Femur (tissue), 1 donor: ENCODE data around the gene TJP2.
"Not testable (repeated sequence)": the region's sequence is repeated elsewhere in the genome, so short reads cannot be mapped to it uniquely, and the experiment has no call there.

Experiments
- DNase-seq: peaks from one replicate; pipeline ENCODE4 v3.0.0-alpha.2; 2017

TJP2 gene

GRCh38 chr9:69297300-69297980, 123.4 kb downstream of the TJP2 start:
- no peak for DNase-seq

GRCh38 chr9:69299315-69299714, 125.2 kb downstream of the TJP2 start:
- no peak for DNase-seq

- DNase-seq: no peak
These were observed 125.7 kb downstream of the TJP2 start for GRCh38 chr9:69299826-69300225.

- no peak for DNase-seq
These were observed 129.3 kb downstream of the TJP2 start for GRCh38 chr9:69303331-69303730.

GRCh38 chr9:69306895-69307445, 132.9 kb downstream of the TJP2 start:
- not testable (repeated sequence) for DNase-seq

- no peak for DNase-seq
These were observed 133.5 kb downstream of the TJP2 start for GRCh38 chr9:69307446-69308205.

- no peak for DNase-seq
These were observed 134.3 kb downstream of the TJP2 start for GRCh38 chr9:69308206-69308931.

GRCh38 chr9:69313175-69313574, 139.1 kb downstream of the TJP2 start:
- no peak for DNase-seq

- no peak for DNase-seq
These were observed 140.5 kb downstream of the TJP2 start for GRCh38 chr9:69314547-69314946.

- DNase-seq: no peak
These were observed 143.0 kb downstream of the TJP2 start for GRCh38 chr9:69317081-69317480.

GRCh38 chr9:69317894-69318293, 143.8 kb downstream of the TJP2 start:
- no peak for DNase-seq

GRCh38 chr9:69319324-69320025, 145.4 kb downstream of the TJP2 start:
- no peak for DNase-seq

GRCh38 chr9:69322256-69322655, 148.2 kb downstream of the TJP2 start:
- DNase-seq: no peak

- no peak for DNase-seq
These were observed 149.8 kb downstream of the TJP2 start for GRCh38 chr9:69323861-69324260.
